ENCODE measurements around the gene ITGA11. TPM values are rescaled to one million over a fixed set of nuclear protein-coding genes. Genes with fewer than 3 reads are reported as not detected.

ITGA11 gene
- total RNA-seq, 2 experiments from 2014 or later, result under 0.01 TPM; not detected in 1

DNA sequence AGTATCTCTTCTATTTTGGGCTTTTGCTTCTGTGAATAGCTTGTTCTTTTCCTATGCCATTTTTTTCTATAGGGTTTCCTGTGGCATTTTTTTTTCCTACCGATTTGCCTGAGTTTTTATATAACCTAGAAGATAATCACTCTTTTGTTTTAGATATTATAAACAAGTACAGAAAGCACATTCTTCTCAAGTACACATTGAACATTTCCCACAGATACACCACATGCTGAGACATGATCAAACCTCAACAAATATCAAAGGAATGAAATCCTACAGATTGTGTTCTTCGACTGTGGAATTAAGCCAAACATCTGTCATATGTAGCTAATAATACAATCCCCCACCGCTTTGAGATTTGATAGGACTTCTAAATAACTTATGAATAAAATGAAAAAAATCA lies 163.6 kb downstream of the ITGA11 start:
- no peak for DNase-seq (ENCODE audit: low spot score)
- H3K4me3 ChIP-seq (ENCODE audit: low read depth, low read length, poor library complexity, severe bottlenecking), result no peak overlapping the region
- H3K4me1 ChIP-seq (ENCODE audit: insufficient read depth, low read length, poor library complexity, severe bottlenecking), result no peaks in the 10 kb centered on the region
- no peak overlapping the region for H3K27ac ChIP-seq (ENCODE audit: low read depth, low read length, poor library complexity, severe bottlenecking)
- no peaks in the 10 kb centered on the region for H3K9me3 ChIP-seq (ENCODE audit: low read length)
- TF ChIP-seq, protein P1, sequence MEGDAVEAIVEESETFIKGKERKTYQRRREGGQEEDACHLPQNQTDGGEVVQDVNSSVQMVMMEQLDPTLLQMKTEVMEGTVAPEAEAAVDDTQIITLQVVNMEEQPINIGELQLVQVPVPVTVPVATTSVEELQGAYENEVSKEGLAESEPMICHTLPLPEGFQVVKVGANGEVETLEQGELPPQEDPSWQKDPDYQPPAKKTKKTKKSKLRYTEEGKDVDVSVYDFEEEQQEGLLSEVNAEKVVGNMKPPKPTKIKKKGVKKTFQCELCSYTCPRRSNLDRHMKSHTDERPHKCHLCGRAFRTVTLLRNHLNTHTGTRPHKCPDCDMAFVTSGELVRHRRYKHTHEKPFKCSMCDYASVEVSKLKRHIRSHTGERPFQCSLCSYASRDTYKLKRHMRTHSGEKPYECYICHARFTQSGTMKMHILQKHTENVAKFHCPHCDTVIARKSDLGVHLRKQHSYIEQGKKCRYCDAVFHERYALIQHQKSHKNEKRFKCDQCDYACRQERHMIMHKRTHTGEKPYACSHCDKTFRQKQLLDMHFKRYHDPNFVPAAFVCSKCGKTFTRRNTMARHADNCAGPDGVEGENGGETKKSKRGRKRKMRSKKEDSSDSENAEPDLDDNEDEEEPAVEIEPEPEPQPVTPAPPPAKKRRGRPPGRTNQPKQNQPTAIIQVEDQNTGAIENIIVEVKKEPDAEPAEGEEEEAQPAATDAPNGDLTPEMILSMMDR (conservative IDR thresholded peaks at IDR 0.05; ENCODE audit: low read length), result no peak
- no peak for TF ChIP-seq EZH2phosphoT487 (IDR thresholded peaks at IDR 0.05; ENCODE audit: borderline replicate concordance, low read depth, low read length)
- no peaks in the 10 kb centered on the region for H3K79me2 ChIP-seq (ENCODE audit: insufficient read depth, low read depth, low read length)
- CTCF ChIA-PET (ENCODE audit: unreplicated experiment), result no interaction called here
- intact Hi-C loops (cut with micrococcal nuclease; ENCODE audit: unreplicated experiment), result no loop called here
- H4K20me1 ChIP-seq (ENCODE audit: insufficient read depth, low read length), result no peaks in the 10 kb centered on the region
- no peak overlapping the region for H2AFZ ChIP-seq (ENCODE audit: low read length)
- no peaks in the 10 kb centered on the region for H3K36me3 ChIP-seq (ENCODE audit: insufficient read depth, low read length)
- H3K4me2 ChIP-seq (ENCODE audit: low read length), result no peak overlapping the region
- POLR2A ChIA-PET, result interaction anchor here (0.6 to 1.0 kb wide), 3 partner anchors 10 to 41 kb away, joined by 3 to 5 read pairs (median 3); no protein-coding TSS in a partner anchor
- no peaks in the 10 kb centered on the region for H3K9me2 ChIP-seq (ENCODE audit: insufficient read depth, low read length)
- no TSS peak for BruUV-seq (replicated peaks)

DNA sequence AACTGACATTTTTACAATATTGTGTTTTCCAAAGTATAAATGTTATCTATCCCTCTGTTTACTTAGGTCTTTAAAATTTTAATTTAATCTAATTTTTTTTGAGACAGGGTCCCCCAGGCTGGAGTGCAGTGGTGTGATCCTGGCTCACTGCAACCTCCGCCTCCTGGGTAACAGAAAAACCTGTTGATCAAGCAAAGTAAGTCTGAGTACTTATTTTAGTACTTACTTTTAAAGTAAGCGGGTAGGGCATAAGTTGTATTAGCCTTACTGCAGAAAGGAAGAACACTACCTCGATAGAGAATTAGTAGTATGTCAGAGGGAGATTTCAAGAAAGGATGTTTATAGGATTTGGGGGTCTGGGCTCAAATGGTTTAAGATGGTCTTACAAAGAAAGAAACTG lies 166.3 kb downstream of the ITGA11 start:
- Histone ChIP-seq H3K79me2 (ENCODE audit: insufficient read depth, low read depth, low read length) (no peaks in the 10 kb centered on the region), H3K4me3 (ENCODE audit: low read depth, low read length, poor library complexity, severe bottlenecking) (no peak overlapping the region), H3K36me3 (ENCODE audit: insufficient read depth, low read length) (no peaks in the 10 kb centered on the region), H4K20me1 (ENCODE audit: insufficient read depth, low read length) (no peaks in the 10 kb centered on the region), H3K27ac (ENCODE audit: low read depth, low read length, poor library complexity, severe bottlenecking) (no peak overlapping the region), H3K4me1 (ENCODE audit: insufficient read depth, low read length, poor library complexity, severe bottlenecking) (no peaks in the 10 kb centered on the region), H3K9me3 (ENCODE audit: low read length) (no peaks in the 10 kb centered on the region), H3K4me2 (ENCODE audit: low read length) (no peak overlapping the region), H3K9me2 (ENCODE audit: insufficient read depth, low read length) (no peaks in the 10 kb centered on the region), H2AFZ (ENCODE audit: low read length) (no peak overlapping the region)
- DNase-seq (ENCODE audit: low spot score), result no peak
- intact Hi-C loops (cut with micrococcal nuclease; ENCODE audit: unreplicated experiment), result no loop called here
- TF ChIP-seq, protein P1 (conservative IDR thresholded peaks at IDR 0.05; ENCODE audit: low read length), result no peak
- TF ChIP-seq EZH2phosphoT487 (IDR thresholded peaks at IDR 0.05; ENCODE audit: borderline replicate concordance, low read depth, low read length), result no peak
- POLR2A ChIA-PET, result no interaction called here
- CTCF ChIA-PET (ENCODE audit: unreplicated experiment), result no interaction called here
- BruUV-seq (replicated peaks), result no TSS peak

DNA sequence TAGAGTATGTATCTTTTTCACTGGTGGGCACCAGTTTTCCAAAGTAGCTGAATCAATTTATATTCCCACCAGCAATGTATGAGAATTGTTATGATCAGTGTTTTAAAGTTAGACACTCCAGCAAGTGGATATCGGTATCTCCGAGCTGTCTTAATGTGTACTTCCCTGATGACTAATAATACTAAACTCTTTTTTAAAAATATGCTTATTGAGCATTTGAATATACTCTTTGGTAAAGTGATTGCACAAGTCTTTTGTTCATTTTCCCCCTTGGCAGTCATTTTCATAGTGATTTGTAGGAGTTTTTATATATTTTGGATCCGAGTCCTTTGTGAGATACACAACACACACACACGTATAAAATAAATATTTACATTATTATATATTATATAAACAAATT lies 166.9 kb downstream of the ITGA11 start:
- Histone ChIP-seq H3K9me2 (ENCODE audit: insufficient read depth, low read length) (no peaks in the 10 kb centered on the region), H3K4me3 (ENCODE audit: low read depth, low read length, poor library complexity, severe bottlenecking) (no peak overlapping the region), H3K27ac (ENCODE audit: low read depth, low read length, poor library complexity, severe bottlenecking) (no peak overlapping the region), H4K20me1 (ENCODE audit: insufficient read depth, low read length) (no peaks in the 10 kb centered on the region), H3K4me2 (ENCODE audit: low read length) (no peak overlapping the region), H3K79me2 (ENCODE audit: insufficient read depth, low read depth, low read length) (no peaks in the 10 kb centered on the region), H2AFZ (ENCODE audit: low read length) (no peak overlapping the region), H3K36me3 (ENCODE audit: insufficient read depth, low read length) (no peaks in the 10 kb centered on the region), H3K9me3 (ENCODE audit: low read length) (no peaks in the 10 kb centered on the region), H3K4me1 (ENCODE audit: insufficient read depth, low read length, poor library complexity, severe bottlenecking) (no peaks in the 10 kb centered on the region)
- BruUV-seq (replicated peaks), result no TSS peak
- POLR2A ChIA-PET, result no interaction called here
- no peak for TF ChIP-seq EZH2phosphoT487 (IDR thresholded peaks at IDR 0.05; ENCODE audit: borderline replicate concordance, low read depth, low read length)
- TF ChIP-seq, protein P1 (conservative IDR thresholded peaks at IDR 0.05; ENCODE audit: low read length), result no peak
- intact Hi-C loops (cut with micrococcal nuclease; ENCODE audit: unreplicated experiment), result no loop called here
- DNase-seq (ENCODE audit: low spot score), result no peak
- CTCF ChIA-PET (ENCODE audit: unreplicated experiment), result no interaction called here
